IMR-90 (cell line): ENCODE measurements around the gene DEPDC1. TPM values are rescaled to one million over a fixed set of nuclear protein-coding genes. Genes with fewer than 3 reads are reported as not detected.

Experiments used
- ATAC-seq: fragments of 200-7000 bp; cut with Tn5 transposase; 2 replicates; pipeline ENCODE4 v1.9.1; 2020; ENCODE audit warnings: low read depth, mild to moderate bottlenecking, moderate library complexity
- BruUV-seq: library from RNA; stranded (reverse); fragments of 400-500 nt; replicated peaks from 2 replicates; lab custom pipeline; 2021; lab: Mats Ljungman, UMichigan
- CTCF ChIA-PET: fragments of 300-600 bp; formaldehyde crosslinking; extraction: SDS; loops from one replicate; lab custom pipeline; 2021; ENCODE audit warnings: antibody characterized with exemption; lab: Yijun Ruan, JAX
- POLR2A ChIA-PET: fragments of 300-600 bp; sonication (Branson Sonifier 250); formaldehyde crosslinking; loops from one replicate; lab custom pipeline; 2022; ENCODE audit warnings: antibody characterized with exemption; ENCODE audit not compliant: unreplicated experiment; lab: Charles Lee
- DNase-seq: peaks from one replicate; pipeline ENCODE4 v3.0.0; 2013
- H2AFZ ChIP-seq: replicated peaks from 2 replicates; pipeline ENCODE3; 2013; ENCODE audit warnings: low read length, mild to moderate bottlenecking; ENCODE audit not compliant: poor library complexity
- H2AK5ac ChIP-seq: 2 replicates; pipeline ENCODE4 v1.6.1; 2013; ENCODE audit warnings: low read depth, low read length, inconsistent platforms
- H2AK9ac ChIP-seq: replicated peaks from 2 replicates; pipeline ENCODE3; 2013; ENCODE audit warnings: mild to moderate bottlenecking, low read depth, low read length, moderate library complexity; ENCODE audit not compliant: poor library complexity
- H2BK120ac ChIP-seq: 2 replicates; pipeline ENCODE4 v1.6.1; 2013; ENCODE audit warnings: low read depth, low read length, inconsistent platforms
- H2BK15ac ChIP-seq: 3 replicates; pipeline ENCODE4 v1.6.1; 2013; ENCODE audit warnings: low read depth, low read length, inconsistent platforms
- H2BK20ac ChIP-seq: 2 replicates; pipeline ENCODE4 v1.6.1; 2013; ENCODE audit warnings: low read depth, mild to moderate bottlenecking, inconsistent platforms, low read length, moderate library complexity
- H2BK5ac ChIP-seq: 2 replicates; pipeline ENCODE4 v1.6.1; 2013; ENCODE audit warnings: mild to moderate bottlenecking, low read depth, low read length, inconsistent platforms; ENCODE audit not compliant: poor library complexity, severe bottlenecking
- H3K14ac ChIP-seq: replicated peaks from 2 replicates; pipeline ENCODE4 v1.6.1; 2013; ENCODE audit warnings: low read depth, low read length, inconsistent platforms
- H3K18ac ChIP-seq: 2 replicates; pipeline ENCODE4 v1.6.1; 2013; ENCODE audit warnings: low read depth, low read length, control low read depth
- H3K23ac ChIP-seq: 2 replicates; pipeline ENCODE4 v1.6.1; 2013; ENCODE audit warnings: low read depth, low read length, inconsistent platforms
- H3K27ac ChIP-seq: 2 replicates; pipeline ENCODE4 v1.5.1; 2013; ENCODE audit warnings: mild to moderate bottlenecking, control low read depth, low read length; ENCODE audit not compliant: insufficient read depth
- H3K27me3 ChIP-seq: 2 replicates; pipeline ENCODE4 v1.6.1; 2013; ENCODE audit warnings: low read length; ENCODE audit not compliant: control insufficient read depth, insufficient read depth
- H3K36me3 ChIP-seq: 2 replicates; pipeline ENCODE4 v1.6.1; 2013; ENCODE audit warnings: low read length, mixed read lengths; ENCODE audit not compliant: control insufficient read depth, insufficient read depth
- H3K4ac ChIP-seq: 2 replicates; pipeline ENCODE4 v1.6.1; 2013; ENCODE audit warnings: low read depth, low read length, inconsistent platforms
- H3K4me1 ChIP-seq: 2 replicates; pipeline ENCODE4 v1.6.1; 2013; ENCODE audit warnings: low read length, mixed read lengths; ENCODE audit not compliant: control insufficient read depth, insufficient read depth
- H3K4me2 ChIP-seq: 2 replicates; pipeline ENCODE4 v1.6.1; 2013; ENCODE audit warnings: low read depth, mild to moderate bottlenecking, control low read depth, low read length, moderate library complexity
- H3K4me3 ChIP-seq: 2 replicates; pipeline ENCODE4 v1.5.1; 2013; ENCODE audit warnings: low read depth, mild to moderate bottlenecking, control low read depth, low read length, moderate library complexity; ENCODE audit not compliant: insufficient read depth
- H3K56ac ChIP-seq: 2 replicates; pipeline ENCODE4 v1.6.1; 2013; ENCODE audit warnings: low read length, inconsistent platforms; ENCODE audit not compliant: insufficient read depth; ENCODE audit errors: extremely low read depth
- H3K79me1 ChIP-seq, 2 experiments: 2 replicates each; pipeline ENCODE4 v1.6.1; 2013; ENCODE audit warnings: low read length in 2 of 2, inconsistent platforms in 1 of 2, low read depth in 1 of 2
- H3K9ac ChIP-seq: 2 replicates; pipeline ENCODE4 v1.6.1; 2013; ENCODE audit warnings: low read depth, low read length, control low read depth
- H3K9me1 ChIP-seq: 2 replicates; pipeline ENCODE4 v1.6.1; 2013; ENCODE audit warnings: low read length, inconsistent platforms; ENCODE audit not compliant: insufficient read depth
- H3K9me3 ChIP-seq: 2 replicates; pipeline ENCODE4 v1.6.1; 2013; ENCODE audit warnings: low read length; ENCODE audit not compliant: control insufficient read depth, insufficient read depth
- H4K20me1 ChIP-seq: 2 replicates; pipeline ENCODE4 v1.6.1; 2013; ENCODE audit warnings: low read length, inconsistent platforms; ENCODE audit not compliant: insufficient read depth
- H4K5ac ChIP-seq: 2 replicates; pipeline ENCODE4 v1.6.1; 2013; ENCODE audit warnings: mild to moderate bottlenecking, low read depth, low read length, control low read depth
- H4K8ac ChIP-seq, 2 experiments: 2 replicates each; pipeline ENCODE4 v1.6.1; 2013; ENCODE audit warnings: low read depth in 2 of 2, low read length in 2 of 2, control low read depth in 1 of 2, inconsistent platforms in 1 of 2
- H4K91ac ChIP-seq: 2 replicates; pipeline ENCODE4 v1.6.1; 2013; ENCODE audit warnings: low read depth, low read length, inconsistent platforms; ENCODE audit not compliant: insufficient read depth
- BHLHE40 ChIP-seq: fragments of 150-350 bp; IDR thresholded peaks from 2 replicates; pipeline ENCODE4 v1.6.1; 2016; ENCODE audit warnings: mild to moderate bottlenecking, low read depth, low read length
- CHD1 ChIP-seq: IDR thresholded peaks from 2 replicates; pipeline ENCODE4 v1.6.1; 2012; ENCODE audit warnings: low read depth, low read length, improper control_type of control experiment
- CTCF ChIP-seq: conservative IDR thresholded peaks from 2 replicates; pipeline ENCODE4 v1.5.1; 2012; ENCODE audit warnings: mild to moderate bottlenecking, low read depth, low read length, improper control_type of control experiment
- ELK1 ChIP-seq: fragments of 150-350 bp; IDR thresholded peaks from 2 replicates; pipeline ENCODE4 v1.6.1; 2016; ENCODE audit warnings: low read depth, mild to moderate bottlenecking, low read length, moderate library complexity, borderline replicate concordance
- FOS ChIP-seq: fragments of 150-350 bp; IDR thresholded peaks from 2 replicates; pipeline ENCODE4 v1.6.1; 2016; ENCODE audit warnings: low read depth, low read length
- MAFK ChIP-seq: IDR thresholded peaks from 2 replicates; pipeline ENCODE4 v1.6.1; 2012; ENCODE audit warnings: low read depth, low read length, improper control_type of control experiment
- MAZ ChIP-seq: IDR thresholded peaks from 2 replicates; pipeline ENCODE4 v1.6.1; 2012; ENCODE audit warnings: low read depth, mild to moderate bottlenecking, low read length, improper control_type of control experiment, moderate library complexity, borderline replicate concordance
- POLR2A ChIP-seq: IDR thresholded peaks from 2 replicates; pipeline ENCODE4 v1.6.1; 2012; ENCODE audit warnings: mild to moderate bottlenecking, low read depth, low read length
- RAD21 ChIP-seq: IDR thresholded peaks from 2 replicates; pipeline ENCODE4 v1.6.1; 2012; ENCODE audit warnings: low read length, improper control_type of control experiment
- RFX5 ChIP-seq: IDR thresholded peaks from 2 replicates; pipeline ENCODE4 v1.8.0; 2012; ENCODE audit warnings: low read depth, mild to moderate bottlenecking, low read length, moderate library complexity
- SMC3 ChIP-seq: fragments of 150-350 bp; IDR thresholded peaks from 2 replicates; pipeline ENCODE4 v1.6.1; 2016; ENCODE audit warnings: low read depth, mild to moderate bottlenecking, antibody characterized with exemption, low read length, moderate library complexity
- WGBS, 2 experiments: methylation state at CpG; one replicate each; pipeline versions ENCODE4 v1.1.5 to v1.1.7; 2013; ENCODE audit warnings: missing lambda C conversion rate in 2 of 2; ENCODE audit not compliant: insufficient read length in 1 of 2; ENCODE audit errors: extremely low coverage in 2 of 2; 5-methylcytosine and 5-hydroxymethylcytosine counted together
- dilution Hi-C: fragments of 300-500 bp; cut with HindIII; formaldehyde crosslinking; loops from one replicate; pipeline ENCODE4 v1.14.3; 2018; ENCODE audit warnings: low sequenced_read_pairs; ENCODE audit not compliant: unreplicated experiment
- in situ Hi-C: fragments of 300-500 bp; cut with MboI; formaldehyde crosslinking; loops from 3 replicates; pipeline ENCODE4 v1.14.3; 2019; ENCODE audit warnings: low sequenced_read_pairs, inconsistent platforms, mixed read lengths
- intact Hi-C: fragments of 100-400 bp; cut with micrococcal nuclease; formaldehyde crosslinking; loops from 2 replicates; pipeline ENCODE4 v1.10.0; 2022
- polyA plus RNA-seq, 3 experiments: library from polyadenylated mRNA; depleted of rRNA; stranded (reverse); fragments of >200 nt; gene quantifications; 2 replicates each; pipeline ENCODE4 v1.2.3, GENCODE V29; 2012; ENCODE audit warnings: low replicate concordance in 1 of 3
- total RNA-seq: library from RNA; depleted of rRNA; stranded (reverse); fragments of >200 nt; gene quantifications from 2 replicates; pipeline ENCODE4 v1.2.3, GENCODE V29; 2012

Gene DEPDC1
- total and polyA plus RNA-seq, 2 of the 4 experiments (the other 2 are of a cell fraction), result 7.4 to 14.7 TPM

- ChIA-PET CTCF (interaction anchor here (0.8 kb wide), 1 partner anchor 514 kb away, joined by 5 read pairs; no protein-coding TSS in a partner anchor), POLR2A (no interaction called here)
- Histone ChIP-seq H4K8ac (no peak overlapping the region), H3K18ac (no peak overlapping the region), H2BK15ac (no peak overlapping the region), H4K91ac (no peak overlapping the region), H3K9me1 (no peaks in the 10 kb centered on the region), H3K27ac (no peak overlapping the region), H3K79me1 (no peaks in the 10 kb centered on the region), H3K56ac (no peak overlapping the region), H2AFZ (no peak overlapping the region), H3K4me3 (no peak overlapping the region), H2AK9ac (no peak overlapping the region), H2BK120ac (no peak overlapping the region; the same call in 1 of the 2 replicates), H4K20me1 (no peaks in the 10 kb centered on the region), H4K5ac (no peak overlapping the region), H3K23ac (no peak overlapping the region), H3K4ac (no peak overlapping the region), H3K36me3 (no peaks in the 10 kb centered on the region), H2BK20ac (no peak overlapping the region), H3K4me1 (peaks cover 2% of the 10 kb centered on the region), H3K27me3 (no peaks in the 10 kb centered on the region), H3K9me3 (no peaks in the 10 kb centered on the region), H2BK5ac (peak overlapping the region; percentile 19), H2AK5ac (no peak overlapping the region), H3K14ac (no peak overlapping the region), H3K9ac (no peak overlapping the region), H3K4me2 (no peak overlapping the region)
- no CpG with 5 or more reads among the region's 2 CpGs for WGBS, 2 experiments
- TF ChIP-seq BHLHE40, result no peak
- no peak for TF ChIP-seq FOS
- TF ChIP-seq POLR2A, result no peak
- TF ChIP-seq MAZ, result no peak
- no peak for TF ChIP-seq RFX5
- no peak for TF ChIP-seq ELK1
- no peak for TF ChIP-seq CTCF
- TF ChIP-seq SMC3, result no peak
- TF ChIP-seq RAD21, result no peak
- no peak for TF ChIP-seq MAFK
- TF ChIP-seq CHD1, result no peak
- in situ Hi-C loops (no loop called here), intact Hi-C loops (no loop called here), dilution Hi-C loops (no loop called here)
- no peak; the same call in 1 of the 2 replicates for ATAC-seq
- DNase-seq, result no peak
- BruUV-seq, result no TSS peak
Measured at GRCh38 chr1:68426594-68426993, 70.3 kb downstream of the DEPDC1 start.
